Stimulated activated CD8-positive, alpha-beta memory T cell treated with anti-CD3 and anti-CD28 coated beads, Interleukin-7, amount 100 ng/mL, for 1 hour (primary cell): ENCODE data around the gene ADAM12.
"Not testable (repeated sequence)": the region's sequence is repeated elsewhere in the genome, so short reads cannot be mapped to it uniquely, and the experiment has no call there.

Source experiments
- DNase-seq, 2 donors: peaks; one replicate each; pipeline ENCODE4 v3.0.0-alpha.2; 2020; ENCODE audit warnings: low read depth in 2 of 2

Gene ADAM12

DNA sequence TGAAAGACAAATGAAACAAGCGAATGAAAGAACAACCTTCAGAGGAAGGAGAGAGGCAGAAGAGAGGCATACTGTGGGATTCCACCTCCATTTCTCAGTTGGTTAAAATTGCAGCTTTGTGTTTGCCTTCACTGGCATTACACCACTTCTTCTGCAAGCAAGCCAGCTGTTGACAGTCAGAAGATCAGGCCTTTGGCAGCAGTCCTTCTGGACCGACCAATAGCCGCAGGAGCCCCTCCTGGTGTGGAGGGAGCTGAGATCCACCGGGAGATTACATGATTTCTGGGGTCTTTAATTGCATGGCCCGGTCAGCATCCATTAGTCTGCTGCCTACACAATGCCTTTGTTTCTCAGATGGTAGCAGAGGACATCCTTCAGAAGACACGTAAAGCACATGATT, 206.7 kb downstream of the ADAM12 start:
- DNase-seq: no peak

DNA sequence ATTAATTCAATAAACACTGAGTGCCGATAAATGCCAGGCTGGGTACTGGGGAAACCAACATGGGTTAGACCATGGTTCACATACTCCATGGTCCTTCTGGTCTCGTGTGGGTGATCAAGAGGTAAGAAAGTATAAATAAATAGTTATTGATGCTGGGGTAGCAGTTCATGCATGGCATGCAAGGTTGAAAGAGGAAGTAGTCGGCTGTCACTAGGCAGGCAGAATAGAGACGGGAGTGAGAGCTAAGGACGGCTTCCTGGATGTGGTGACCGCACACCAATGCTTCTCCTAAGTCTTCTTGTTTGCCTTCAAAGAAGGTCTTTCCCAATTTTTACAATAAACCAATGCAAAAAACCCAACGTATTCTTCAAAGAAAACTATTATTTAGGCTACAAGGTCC, 208.6 kb downstream of the ADAM12 start:
- DNase-seq: no peak

DNA sequence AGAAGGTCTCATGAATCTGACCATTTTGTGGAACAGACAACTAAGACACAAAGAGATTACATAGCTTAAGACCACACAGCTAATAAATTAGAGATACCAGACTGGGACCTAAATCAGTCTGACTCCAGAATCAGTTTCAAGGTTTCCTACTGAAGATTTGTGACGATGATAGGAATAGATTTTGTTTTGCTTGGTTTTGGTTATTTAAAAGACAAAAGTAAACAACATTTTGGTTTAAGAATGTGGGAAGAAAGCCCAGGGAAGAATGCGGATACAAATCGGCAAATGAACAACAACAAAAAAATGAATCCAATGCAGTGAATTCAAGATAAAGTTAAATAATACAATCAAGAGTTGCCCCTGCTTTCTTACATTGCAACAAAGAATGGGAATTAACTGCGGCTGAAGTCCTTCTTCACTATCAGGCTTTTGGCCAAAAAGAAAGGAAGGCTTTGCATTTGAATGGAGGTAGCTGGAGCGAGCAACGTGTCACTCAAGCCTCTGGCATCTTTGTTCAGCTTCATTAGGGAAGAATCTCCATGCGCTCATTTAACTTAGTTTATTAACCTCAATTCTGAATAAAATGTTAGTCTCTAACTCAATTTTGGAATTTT, 210.8 kb downstream of the ADAM12 start:
- DNase-seq: no peak

DNA sequence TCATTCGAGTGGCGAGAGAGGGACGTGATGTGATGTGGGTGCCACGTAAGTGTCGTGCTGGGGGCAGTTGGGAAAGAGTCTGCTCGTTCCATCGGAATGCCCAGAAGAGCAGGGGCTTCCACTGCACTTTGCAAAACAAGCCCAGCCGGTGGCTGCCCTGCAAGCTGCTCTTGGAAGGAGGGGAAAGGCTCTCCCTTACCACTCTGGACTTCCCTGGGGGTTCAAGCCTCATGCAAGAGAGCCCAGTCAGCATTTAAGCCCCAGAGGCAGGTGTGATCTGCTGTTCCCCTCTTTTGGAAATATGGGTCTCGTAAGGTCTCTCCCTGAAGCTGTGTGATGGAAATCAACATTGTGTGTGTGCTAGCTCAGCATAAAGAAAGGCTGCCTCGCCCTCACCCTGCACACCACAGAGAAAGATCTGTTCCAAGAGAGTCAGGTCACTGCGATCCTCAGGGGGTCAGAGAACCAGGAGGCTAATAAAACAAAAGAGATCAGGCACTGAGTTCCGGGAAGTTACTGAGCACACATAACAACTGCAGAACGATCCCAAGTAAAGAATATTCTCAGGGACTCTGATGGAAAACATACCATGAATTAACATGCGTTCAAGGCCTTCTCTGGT, 212.5 kb downstream of the ADAM12 start:
- no peak for DNase-seq

DNA sequence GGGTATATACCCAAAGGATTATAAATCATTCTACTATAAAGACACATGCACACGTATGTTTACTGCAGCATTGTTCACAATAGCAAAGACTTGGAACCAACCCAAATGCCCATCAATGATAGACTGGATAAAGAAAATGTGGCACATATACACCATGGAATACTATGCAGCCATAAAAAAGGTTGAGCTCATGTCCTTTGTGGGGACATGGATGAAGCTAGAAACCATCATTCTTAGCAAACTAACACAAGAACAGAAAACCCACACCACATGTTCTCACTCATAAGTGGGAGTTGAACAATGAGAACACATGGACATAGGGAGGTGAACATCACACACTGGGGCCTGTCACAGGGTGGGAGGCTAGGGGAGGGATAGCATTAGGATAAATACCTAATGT, 215.5 kb downstream of the ADAM12 start:
- not testable (repeated sequence) for DNase-seq

DNA sequence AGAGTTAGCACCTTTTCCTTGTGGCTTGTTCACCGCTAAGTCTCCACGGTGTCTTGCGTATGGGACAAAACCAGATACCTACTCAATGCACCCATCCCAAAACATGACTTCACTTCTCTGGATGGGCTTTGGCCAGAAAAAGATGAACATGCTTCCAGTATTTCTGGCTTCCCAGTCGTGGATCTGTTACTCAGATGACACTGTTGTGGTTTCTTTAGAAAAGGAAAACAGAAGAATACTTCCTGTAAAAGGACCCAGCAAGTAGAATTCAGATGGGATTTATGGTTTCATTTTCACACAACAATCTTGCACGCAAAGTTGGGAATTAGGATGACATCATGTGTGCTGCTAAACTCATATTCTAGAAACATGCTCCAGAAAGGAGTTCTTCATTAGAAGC, 216.7 kb downstream of the ADAM12 start:
- no peak for DNase-seq

DNA sequence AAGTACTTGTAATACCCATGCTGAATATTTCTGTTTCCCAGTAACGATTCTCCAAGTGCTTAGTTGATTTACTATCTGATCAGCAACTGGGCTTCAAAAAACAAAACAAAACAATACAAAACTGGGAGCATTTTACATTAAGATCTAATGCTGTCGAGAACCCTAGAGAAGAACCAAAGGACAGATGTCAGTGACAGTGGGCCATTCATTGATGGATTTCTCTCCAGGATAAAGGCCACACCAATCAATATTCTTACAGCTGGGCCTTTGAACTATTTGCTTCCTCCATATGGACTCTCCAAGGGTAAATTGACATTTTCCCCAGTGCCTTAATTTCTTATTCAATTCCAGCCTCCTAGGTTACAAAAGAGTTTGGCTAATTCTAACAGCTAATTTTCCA, 217.5 kb downstream of the ADAM12 start:
- DNase-seq: no peak

DNA sequence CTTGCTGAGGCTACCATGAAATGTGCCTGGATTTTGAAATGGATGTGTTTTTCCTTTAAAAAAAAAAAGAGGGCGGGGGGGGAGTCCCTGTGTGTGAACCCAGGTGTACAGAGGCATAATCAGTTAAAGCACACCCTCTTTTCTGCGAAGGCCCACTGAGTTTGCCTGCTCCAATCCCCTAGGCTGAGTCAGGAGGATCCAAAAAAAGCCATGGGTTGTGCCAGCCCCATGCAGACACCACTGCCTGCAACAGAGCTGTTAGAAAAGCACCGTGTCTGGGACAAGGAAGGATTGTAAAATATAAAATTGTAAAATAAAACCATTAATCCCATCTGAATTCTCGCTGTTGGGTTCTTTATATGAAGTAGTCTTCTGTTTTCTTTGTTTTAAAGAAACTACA, 217.9 kb downstream of the ADAM12 start:
- DNase-seq: no peak

DNA sequence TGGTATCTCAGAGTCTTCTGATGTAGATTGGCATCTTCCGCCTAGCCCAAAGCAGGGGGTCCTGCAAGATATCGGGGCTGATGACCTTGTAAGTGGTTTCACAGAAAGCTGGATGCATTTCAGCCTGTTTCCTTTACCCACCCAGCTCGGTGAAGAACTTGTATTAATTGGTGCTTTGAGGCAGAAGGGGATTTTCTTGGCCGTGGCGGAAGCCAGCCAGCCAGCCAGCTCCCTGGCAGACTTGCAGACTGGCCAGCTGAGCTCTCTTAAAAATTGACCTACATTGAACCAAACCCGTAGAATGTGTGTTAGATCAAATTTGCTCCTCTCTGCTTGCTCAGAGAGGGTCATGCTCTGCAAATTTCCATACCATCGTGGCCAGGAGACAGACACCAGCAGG, 218.4 kb downstream of the ADAM12 start:
- no peak for DNase-seq

DNA sequence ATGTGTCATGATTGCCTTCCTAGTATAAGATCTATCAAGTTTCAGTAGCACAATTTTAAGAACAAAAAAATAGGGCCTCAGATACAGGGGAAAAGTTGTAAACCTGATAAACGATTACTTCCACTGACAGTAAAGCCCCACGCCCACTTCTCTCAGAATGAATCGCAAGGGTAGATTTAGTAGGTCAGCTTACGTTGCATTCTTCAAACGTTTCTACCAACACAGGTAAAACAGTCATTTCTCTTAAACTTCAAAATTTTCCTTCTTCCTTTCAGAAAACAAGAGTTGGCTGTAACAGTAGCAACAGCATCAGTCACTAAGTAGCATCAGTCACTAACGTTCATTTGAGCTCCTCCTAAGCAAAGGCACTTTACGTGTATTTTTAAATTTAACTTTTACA, 221.5 kb downstream of the ADAM12 start:
- no peak for DNase-seq

DNA sequence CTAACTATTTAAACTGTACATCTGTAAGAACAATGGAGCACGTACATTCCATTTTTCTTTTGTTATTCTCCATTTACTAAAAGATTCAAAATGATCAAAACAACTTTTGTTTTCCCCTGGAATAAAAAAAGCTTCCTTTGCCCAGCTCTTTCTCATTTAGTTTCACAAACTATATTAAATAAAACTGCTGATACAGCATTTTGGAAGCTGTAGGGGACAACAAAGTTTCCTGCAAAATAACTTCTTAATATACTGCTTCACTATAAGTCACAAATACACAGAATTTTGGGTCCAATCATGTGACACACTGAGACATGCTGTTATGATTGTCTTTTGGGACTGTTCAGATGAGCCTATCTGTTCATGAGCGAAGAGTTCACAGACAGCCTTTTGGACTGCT, 222.4 kb downstream of the ADAM12 start:
- no peak for DNase-seq

DNA sequence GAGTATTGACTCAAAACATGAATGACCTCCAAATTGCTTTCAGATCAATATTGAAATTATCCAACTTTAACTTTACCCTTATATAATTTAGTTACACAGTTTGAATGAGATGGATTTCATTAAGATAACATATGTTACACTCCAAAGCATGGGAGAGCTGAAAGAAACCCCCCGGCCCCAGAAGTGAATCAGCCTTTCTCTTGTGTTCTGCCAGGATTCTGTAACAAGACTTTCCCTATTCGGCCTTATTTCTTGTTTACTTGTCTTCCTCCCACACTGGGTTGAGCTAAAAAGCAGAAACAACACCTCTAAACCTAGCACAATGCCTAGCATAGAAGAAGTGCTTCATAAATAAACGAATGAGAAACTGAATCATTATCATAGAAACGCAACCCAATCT, 224.8 kb downstream of the ADAM12 start:
- DNase-seq: no peak

DNA sequence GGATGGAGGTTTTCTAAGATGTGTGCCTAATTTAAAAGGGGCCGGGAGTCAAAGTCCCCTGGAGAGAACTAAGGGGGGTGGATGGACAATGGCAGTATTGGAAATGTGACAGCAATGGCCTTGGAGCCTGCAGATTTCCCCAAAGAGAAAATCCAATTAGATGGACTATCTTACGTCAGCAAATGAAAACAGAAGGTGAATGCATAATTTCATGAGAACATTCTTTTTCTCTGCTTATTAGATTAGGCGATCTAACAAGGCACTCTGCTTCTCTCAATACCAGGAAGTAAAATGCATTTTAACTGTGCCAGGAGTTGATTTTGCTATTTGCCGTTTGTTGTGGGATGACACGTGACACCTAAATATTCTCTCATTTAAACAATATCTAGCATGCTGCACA, 226.6 kb downstream of the ADAM12 start:
- no peak for DNase-seq

DNA sequence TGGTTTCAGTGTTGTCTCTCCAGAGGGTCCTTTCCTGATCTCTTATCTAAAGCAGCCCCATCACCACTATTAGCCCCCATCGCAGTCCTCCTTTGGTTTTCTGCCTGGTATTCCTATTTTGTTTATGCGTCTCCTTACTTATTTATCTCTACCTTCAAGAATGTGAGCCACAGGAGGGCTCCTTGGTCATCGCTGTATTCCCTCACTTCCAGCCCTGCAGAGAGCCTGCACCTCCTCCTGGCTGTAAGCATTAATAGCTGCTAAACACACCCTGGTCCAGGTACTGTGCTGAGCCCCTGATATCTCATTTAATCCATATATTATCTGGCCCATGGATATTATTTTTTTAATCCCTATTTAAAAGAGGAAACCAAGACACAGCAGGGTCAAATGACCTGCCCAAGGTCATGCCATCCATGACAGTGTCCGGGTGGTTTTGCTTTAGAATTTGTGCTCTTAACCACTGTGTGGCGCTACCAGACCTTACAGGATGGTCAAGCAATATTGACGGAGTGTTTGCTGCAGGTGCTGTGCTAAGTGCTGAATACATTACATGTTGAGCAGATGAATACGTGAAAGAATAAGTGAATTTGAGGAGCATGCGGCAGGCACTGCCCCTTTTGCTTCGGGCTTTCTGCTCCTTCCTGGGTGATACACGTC, 227.2 kb downstream of the ADAM12 start:
- DNase-seq: no peak

DNA sequence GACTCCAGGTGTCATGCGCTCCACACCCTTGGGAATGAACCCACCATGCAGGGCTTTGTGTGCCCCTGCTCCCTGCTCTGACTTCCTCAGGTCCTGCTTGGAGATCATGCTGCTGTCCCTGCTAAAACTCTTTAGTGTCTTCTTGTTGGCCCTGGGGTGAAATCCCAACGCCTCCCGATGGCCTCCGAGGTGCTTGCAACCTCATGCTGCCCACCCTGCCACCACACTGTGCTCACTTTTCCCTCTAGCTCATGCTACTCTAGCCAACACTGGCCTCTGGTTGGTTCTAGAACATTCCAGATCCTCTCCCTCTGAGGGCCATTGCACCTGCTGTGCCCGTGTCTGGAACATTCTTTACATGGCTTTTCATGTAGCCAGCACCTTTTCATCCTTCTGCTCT, 227.7 kb downstream of the ADAM12 start:
- no peak for DNase-seq

DNA sequence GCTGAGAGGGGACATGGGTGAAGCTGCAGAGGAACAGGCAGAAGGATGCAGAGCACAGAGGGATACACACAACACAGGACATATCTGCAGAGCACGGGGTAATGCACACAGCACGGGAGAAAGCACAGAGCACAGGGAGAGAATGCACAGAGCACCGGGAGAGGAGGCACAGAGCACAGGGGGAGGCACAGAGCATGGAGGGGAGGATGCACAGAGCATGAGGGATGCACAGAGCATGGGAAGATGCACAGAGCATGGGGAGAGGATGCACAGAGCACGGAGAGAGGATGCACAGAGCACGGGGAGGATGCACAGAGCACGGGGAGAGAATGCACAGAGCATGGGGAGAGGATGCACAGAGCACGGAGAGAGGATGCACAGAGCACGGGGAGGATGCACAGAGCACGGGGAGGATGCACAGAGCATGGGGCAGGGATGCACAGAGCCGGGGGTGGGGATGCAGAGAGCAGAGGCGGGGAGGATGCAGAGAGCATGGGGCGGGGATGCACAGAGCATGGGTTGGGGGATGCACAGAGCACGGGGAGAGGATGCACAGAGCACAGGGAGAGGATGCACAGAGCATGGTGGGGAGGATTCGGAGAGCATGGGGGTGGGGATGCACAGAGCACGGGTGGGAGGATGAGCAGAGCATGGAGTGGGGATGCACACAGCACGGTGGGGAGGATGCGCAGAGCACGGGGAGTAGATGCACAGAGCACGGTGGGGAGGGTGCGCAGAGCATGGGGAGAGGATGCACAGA, 230.0 kb downstream of the ADAM12 start:
- no peak for DNase-seq

DNA sequence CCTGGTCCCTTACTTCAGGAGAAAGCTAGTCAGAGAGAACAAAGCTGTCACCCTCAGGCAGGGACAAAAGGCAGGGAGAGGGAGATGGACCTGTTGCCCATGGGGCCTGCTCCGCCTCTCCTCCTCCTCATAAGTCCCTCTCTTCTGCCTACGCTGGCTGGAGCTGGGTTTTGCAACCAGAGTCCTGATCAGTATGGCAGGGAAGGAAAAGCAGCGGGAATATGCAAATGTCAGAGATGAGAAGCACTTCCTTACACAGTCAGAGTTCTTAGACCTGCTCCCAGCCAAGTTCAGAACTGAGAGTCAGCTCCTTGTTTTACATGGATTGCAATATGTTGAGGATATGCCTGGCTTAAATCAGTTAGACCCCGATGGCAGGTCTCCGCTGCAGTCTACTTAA, 231.1 kb downstream of the ADAM12 start:
- no peak for DNase-seq

DNA sequence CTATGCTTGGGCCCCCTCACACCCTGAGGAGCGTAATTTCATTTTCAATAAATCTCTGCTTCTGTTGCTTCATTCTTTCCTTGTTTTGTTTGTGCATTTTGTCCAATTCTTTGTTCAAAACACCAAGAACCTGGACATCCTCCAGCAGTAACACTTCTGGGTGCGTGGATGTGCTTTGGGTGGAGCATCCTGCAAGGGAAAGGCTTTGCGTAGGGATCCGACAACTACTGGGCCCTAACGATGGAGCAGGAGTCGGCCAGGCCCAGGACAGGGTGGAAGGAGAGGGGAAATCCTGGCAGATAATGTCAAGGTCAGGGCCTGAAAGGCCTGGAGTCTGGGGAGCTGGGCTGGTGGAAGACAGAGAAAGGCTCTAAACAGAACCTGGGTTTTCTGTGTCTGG, 231.8 kb downstream of the ADAM12 start:
- no peak for DNase-seq

DNA sequence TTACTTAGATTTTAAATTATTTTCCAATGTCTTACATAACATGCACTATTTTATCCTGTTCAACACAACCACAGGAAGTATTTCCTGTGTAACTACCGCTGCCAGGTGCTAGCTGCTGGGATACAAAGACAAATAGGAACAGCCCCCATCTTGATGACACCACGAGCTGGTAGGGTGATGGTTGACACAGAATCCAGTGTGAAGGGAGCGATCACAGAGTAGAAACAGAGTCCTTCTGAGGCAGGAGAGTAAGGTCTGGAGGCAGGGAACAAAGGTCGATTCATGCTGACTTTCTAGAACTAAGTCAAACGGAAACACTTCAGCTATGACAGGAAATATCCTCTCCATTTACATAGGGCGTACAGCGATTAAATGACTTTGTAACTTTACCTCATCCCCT, 232.3 kb downstream of the ADAM12 start:
- no peak for DNase-seq

DNA sequence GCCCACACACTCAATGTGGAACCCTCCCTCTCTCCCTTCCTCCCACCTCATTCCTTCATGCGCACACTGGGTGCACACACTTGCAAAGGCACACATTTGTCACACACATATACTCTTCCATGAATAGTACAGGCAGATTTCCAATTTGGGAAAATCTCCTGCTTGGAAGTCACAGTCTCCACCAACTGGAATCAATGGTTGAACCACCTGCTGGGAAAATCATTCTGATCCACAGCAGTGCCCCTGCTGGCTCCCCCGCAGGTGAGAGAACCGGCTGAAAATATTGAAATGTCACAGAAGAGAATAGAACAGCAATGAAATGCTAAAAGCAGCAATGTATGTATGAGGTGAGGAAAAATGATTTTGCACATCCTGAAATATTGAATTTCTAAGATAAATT, 232.7 kb downstream of the ADAM12 start:
- DNase-seq: no peak

DNA sequence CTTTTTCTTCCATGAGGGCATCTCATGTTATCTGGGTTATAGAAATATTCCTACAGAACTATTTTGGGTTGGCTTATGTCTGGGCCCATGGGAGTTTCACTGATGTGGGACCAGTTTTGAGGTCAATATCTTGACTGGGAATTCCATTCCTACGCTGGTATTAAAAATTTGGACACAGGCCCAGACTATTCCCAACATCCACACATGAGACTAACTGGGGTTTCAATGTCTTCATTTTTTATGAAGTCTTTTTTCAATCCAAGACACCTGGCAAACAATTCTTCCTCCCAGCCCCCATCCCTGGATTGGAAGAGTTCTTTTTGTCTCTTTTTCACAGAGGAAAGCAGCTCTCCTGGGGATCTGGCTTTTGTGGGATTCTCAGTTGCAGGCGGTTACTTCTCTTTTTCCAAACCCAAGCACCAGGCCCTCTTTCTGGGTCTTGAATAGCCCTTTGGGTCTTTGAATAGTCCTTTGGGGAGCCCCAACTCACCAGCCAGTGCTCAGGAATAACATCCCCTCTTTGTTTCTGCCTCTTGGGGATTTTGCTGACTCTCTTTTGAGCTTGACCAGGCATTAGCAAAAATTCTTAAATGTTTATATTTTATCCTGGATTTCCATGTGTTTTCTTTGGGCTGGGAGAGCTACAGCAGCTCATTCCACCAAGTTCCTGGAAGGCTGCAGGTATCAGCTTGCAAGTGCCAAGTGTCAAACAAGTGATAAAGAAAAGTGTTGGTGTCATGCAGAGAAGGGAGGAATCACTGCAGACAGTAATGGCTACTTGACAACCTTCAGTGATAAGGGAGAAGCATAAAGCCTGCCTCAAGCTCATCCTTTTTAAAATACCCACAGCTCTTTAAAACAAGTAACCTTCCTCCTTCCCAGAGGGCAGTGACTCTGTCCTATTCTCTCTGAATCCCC, 234.3 kb downstream of the ADAM12 start:
- DNase-seq: no peak
